IMR-90 (cell line): ENCODE measurements around the gene BANF1. TPM values are rescaled to one million over a fixed set of nuclear protein-coding genes. Genes with fewer than 3 reads are reported as not detected.

Experiments used
- ATAC-seq: fragments of 200-7000 bp; cut with Tn5 transposase; 2 replicates; pipeline ENCODE4 v1.9.1; 2020; ENCODE audit warnings: low read depth, mild to moderate bottlenecking, moderate library complexity
- BruUV-seq: library from RNA; stranded (reverse); fragments of 400-500 nt; replicated peaks from 2 replicates; lab custom pipeline; 2021; lab: Mats Ljungman, UMichigan
- CTCF ChIA-PET: fragments of 300-600 bp; formaldehyde crosslinking; extraction: SDS; loops from one replicate; lab custom pipeline; 2021; ENCODE audit warnings: antibody characterized with exemption; lab: Yijun Ruan, JAX
- POLR2A ChIA-PET: fragments of 300-600 bp; sonication (Branson Sonifier 250); formaldehyde crosslinking; loops from one replicate; lab custom pipeline; 2022; ENCODE audit warnings: antibody characterized with exemption; ENCODE audit not compliant: unreplicated experiment; lab: Charles Lee
- DNase-seq: peaks from one replicate; pipeline ENCODE4 v3.0.0; 2013
- H2AFZ ChIP-seq: replicated peaks from 2 replicates; pipeline ENCODE3; 2013; ENCODE audit warnings: low read length, mild to moderate bottlenecking; ENCODE audit not compliant: poor library complexity
- H2AK5ac ChIP-seq: 2 replicates; pipeline ENCODE4 v1.6.1; 2013; ENCODE audit warnings: low read depth, low read length, inconsistent platforms
- H2AK9ac ChIP-seq: replicated peaks from 2 replicates; pipeline ENCODE3; 2013; ENCODE audit warnings: mild to moderate bottlenecking, low read depth, low read length, moderate library complexity; ENCODE audit not compliant: poor library complexity
- H2BK120ac ChIP-seq: 2 replicates; pipeline ENCODE4 v1.6.1; 2013; ENCODE audit warnings: low read depth, low read length, inconsistent platforms
- H2BK15ac ChIP-seq: 3 replicates; pipeline ENCODE4 v1.6.1; 2013; ENCODE audit warnings: low read depth, low read length, inconsistent platforms
- H2BK20ac ChIP-seq: 2 replicates; pipeline ENCODE4 v1.6.1; 2013; ENCODE audit warnings: low read depth, mild to moderate bottlenecking, inconsistent platforms, low read length, moderate library complexity
- H2BK5ac ChIP-seq: 2 replicates; pipeline ENCODE4 v1.6.1; 2013; ENCODE audit warnings: mild to moderate bottlenecking, low read depth, low read length, inconsistent platforms; ENCODE audit not compliant: poor library complexity, severe bottlenecking
- H3K14ac ChIP-seq: replicated peaks from 2 replicates; pipeline ENCODE4 v1.6.1; 2013; ENCODE audit warnings: low read depth, low read length, inconsistent platforms
- H3K18ac ChIP-seq: 2 replicates; pipeline ENCODE4 v1.6.1; 2013; ENCODE audit warnings: low read depth, low read length, control low read depth
- H3K23ac ChIP-seq: 2 replicates; pipeline ENCODE4 v1.6.1; 2013; ENCODE audit warnings: low read depth, low read length, inconsistent platforms
- H3K27ac ChIP-seq: 2 replicates; pipeline ENCODE4 v1.5.1; 2013; ENCODE audit warnings: mild to moderate bottlenecking, control low read depth, low read length; ENCODE audit not compliant: insufficient read depth
- H3K27me3 ChIP-seq: 2 replicates; pipeline ENCODE4 v1.6.1; 2013; ENCODE audit warnings: low read length; ENCODE audit not compliant: control insufficient read depth, insufficient read depth
- H3K36me3 ChIP-seq: 2 replicates; pipeline ENCODE4 v1.6.1; 2013; ENCODE audit warnings: low read length, mixed read lengths; ENCODE audit not compliant: control insufficient read depth, insufficient read depth
- H3K4ac ChIP-seq: 2 replicates; pipeline ENCODE4 v1.6.1; 2013; ENCODE audit warnings: low read depth, low read length, inconsistent platforms
- H3K4me1 ChIP-seq: 2 replicates; pipeline ENCODE4 v1.6.1; 2013; ENCODE audit warnings: low read length, mixed read lengths; ENCODE audit not compliant: control insufficient read depth, insufficient read depth
- H3K4me2 ChIP-seq: 2 replicates; pipeline ENCODE4 v1.6.1; 2013; ENCODE audit warnings: low read depth, mild to moderate bottlenecking, control low read depth, low read length, moderate library complexity
- H3K4me3 ChIP-seq: 2 replicates; pipeline ENCODE4 v1.5.1; 2013; ENCODE audit warnings: low read depth, mild to moderate bottlenecking, control low read depth, low read length, moderate library complexity; ENCODE audit not compliant: insufficient read depth
- H3K56ac ChIP-seq: 2 replicates; pipeline ENCODE4 v1.6.1; 2013; ENCODE audit warnings: low read length, inconsistent platforms; ENCODE audit not compliant: insufficient read depth; ENCODE audit errors: extremely low read depth
- H3K79me1 ChIP-seq, 2 experiments: 2 replicates each; pipeline ENCODE4 v1.6.1; 2013; ENCODE audit warnings: low read length in 2 of 2, inconsistent platforms in 1 of 2, low read depth in 1 of 2
- H3K9ac ChIP-seq: 2 replicates; pipeline ENCODE4 v1.6.1; 2013; ENCODE audit warnings: low read depth, low read length, control low read depth
- H3K9me1 ChIP-seq: 2 replicates; pipeline ENCODE4 v1.6.1; 2013; ENCODE audit warnings: low read length, inconsistent platforms; ENCODE audit not compliant: insufficient read depth
- H3K9me3 ChIP-seq: 2 replicates; pipeline ENCODE4 v1.6.1; 2013; ENCODE audit warnings: low read length; ENCODE audit not compliant: control insufficient read depth, insufficient read depth
- H4K20me1 ChIP-seq: 2 replicates; pipeline ENCODE4 v1.6.1; 2013; ENCODE audit warnings: low read length, inconsistent platforms; ENCODE audit not compliant: insufficient read depth
- H4K5ac ChIP-seq: 2 replicates; pipeline ENCODE4 v1.6.1; 2013; ENCODE audit warnings: mild to moderate bottlenecking, low read depth, low read length, control low read depth
- H4K8ac ChIP-seq, 2 experiments: 2 replicates each; pipeline ENCODE4 v1.6.1; 2013; ENCODE audit warnings: low read depth in 2 of 2, low read length in 2 of 2, control low read depth in 1 of 2, inconsistent platforms in 1 of 2
- H4K91ac ChIP-seq: 2 replicates; pipeline ENCODE4 v1.6.1; 2013; ENCODE audit warnings: low read depth, low read length, inconsistent platforms; ENCODE audit not compliant: insufficient read depth
- BHLHE40 ChIP-seq: fragments of 150-350 bp; IDR thresholded peaks from 2 replicates; pipeline ENCODE4 v1.6.1; 2016; ENCODE audit warnings: mild to moderate bottlenecking, low read depth, low read length
- CEBPB ChIP-seq: IDR thresholded peaks from 2 replicates; pipeline ENCODE4 v1.6.1; 2012; ENCODE audit warnings: low read depth, low read length, improper control_type of control experiment
- CHD1 ChIP-seq: IDR thresholded peaks from 2 replicates; pipeline ENCODE4 v1.6.1; 2012; ENCODE audit warnings: low read depth, low read length, improper control_type of control experiment
- CTCF ChIP-seq: conservative IDR thresholded peaks from 2 replicates; pipeline ENCODE4 v1.5.1; 2012; ENCODE audit warnings: mild to moderate bottlenecking, low read depth, low read length, improper control_type of control experiment
- ELK1 ChIP-seq: fragments of 150-350 bp; IDR thresholded peaks from 2 replicates; pipeline ENCODE4 v1.6.1; 2016; ENCODE audit warnings: low read depth, mild to moderate bottlenecking, low read length, moderate library complexity, borderline replicate concordance
- FOS ChIP-seq: fragments of 150-350 bp; IDR thresholded peaks from 2 replicates; pipeline ENCODE4 v1.6.1; 2016; ENCODE audit warnings: low read depth, low read length
- MAFK ChIP-seq: IDR thresholded peaks from 2 replicates; pipeline ENCODE4 v1.6.1; 2012; ENCODE audit warnings: low read depth, low read length, improper control_type of control experiment
- MAZ ChIP-seq: IDR thresholded peaks from 2 replicates; pipeline ENCODE4 v1.6.1; 2012; ENCODE audit warnings: low read depth, mild to moderate bottlenecking, low read length, improper control_type of control experiment, moderate library complexity, borderline replicate concordance
- MXI1 ChIP-seq: IDR thresholded peaks from 2 replicates; pipeline ENCODE4 v1.6.1; 2012; ENCODE audit warnings: low read depth, mild to moderate bottlenecking, low read length, moderate library complexity, borderline replicate concordance
- NFE2L2 ChIP-seq: fragments of 150-350 bp; IDR thresholded peaks from 2 replicates; pipeline ENCODE4 v1.6.1; 2016; ENCODE audit warnings: low read depth, mild to moderate bottlenecking, low read length
- POLR2A ChIP-seq: IDR thresholded peaks from 2 replicates; pipeline ENCODE4 v1.6.1; 2012; ENCODE audit warnings: mild to moderate bottlenecking, low read depth, low read length
- RAD21 ChIP-seq: IDR thresholded peaks from 2 replicates; pipeline ENCODE4 v1.6.1; 2012; ENCODE audit warnings: low read length, improper control_type of control experiment
- RCOR1 ChIP-seq: IDR thresholded peaks from 2 replicates; pipeline ENCODE4 v1.6.1; 2012; ENCODE audit warnings: mild to moderate bottlenecking, low read length, improper control_type of control experiment; ENCODE audit not compliant: insufficient replicate concordance
- RFX5 ChIP-seq: IDR thresholded peaks from 2 replicates; pipeline ENCODE4 v1.8.0; 2012; ENCODE audit warnings: low read depth, mild to moderate bottlenecking, low read length, moderate library complexity
- SMC3 ChIP-seq: fragments of 150-350 bp; IDR thresholded peaks from 2 replicates; pipeline ENCODE4 v1.6.1; 2016; ENCODE audit warnings: low read depth, mild to moderate bottlenecking, antibody characterized with exemption, low read length, moderate library complexity
- USF2 ChIP-seq: fragments of 150-350 bp; IDR thresholded peaks from 2 replicates; pipeline ENCODE4 v1.6.1; 2017; ENCODE audit warnings: mild to moderate bottlenecking, antibody characterized with exemption, low read length, low read depth
- WGBS, 2 experiments: methylation state at CpG; one replicate each; pipeline versions ENCODE4 v1.1.5 to v1.1.7; 2013; ENCODE audit warnings: missing lambda C conversion rate in 2 of 2; ENCODE audit not compliant: insufficient read length in 1 of 2; ENCODE audit errors: extremely low coverage in 2 of 2; 5-methylcytosine and 5-hydroxymethylcytosine counted together
- dilution Hi-C: fragments of 300-500 bp; cut with HindIII; formaldehyde crosslinking; loops from one replicate; pipeline ENCODE4 v1.14.3; 2018; ENCODE audit warnings: low sequenced_read_pairs; ENCODE audit not compliant: unreplicated experiment
- in situ Hi-C: fragments of 300-500 bp; cut with MboI; formaldehyde crosslinking; loops from 3 replicates; pipeline ENCODE4 v1.14.3; 2019; ENCODE audit warnings: low sequenced_read_pairs, inconsistent platforms, mixed read lengths
- intact Hi-C: fragments of 100-400 bp; cut with micrococcal nuclease; formaldehyde crosslinking; loops from 2 replicates; pipeline ENCODE4 v1.10.0; 2022
- polyA plus RNA-seq, 3 experiments: library from polyadenylated mRNA; depleted of rRNA; stranded (reverse); fragments of >200 nt; gene quantifications; 2 replicates each; pipeline ENCODE4 v1.2.3, GENCODE V29; 2012; ENCODE audit warnings: low replicate concordance in 1 of 3
- total RNA-seq: library from RNA; depleted of rRNA; stranded (reverse); fragments of >200 nt; gene quantifications from 2 replicates; pipeline ENCODE4 v1.2.3, GENCODE V29; 2012

BANF1 gene
- total and polyA plus RNA-seq, 2 of the 4 experiments (the other 2 are of a cell fraction), result 36.6 to 242 TPM

- intact Hi-C loops, result loop anchor here (5.0 kb wide), 1 partner anchor 48 kb away; the partner anchor contains the start of genes C11orf68 and DRAP1
- Histone ChIP-seq H3K14ac (no peak overlapping the region), H2AK9ac (no peak overlapping the region), H3K9me3 (no peaks in the 10 kb centered on the region), H3K79me1 (peaks cover 19 to 64% of the 10 kb centered on the region in 2 experiments), H4K91ac (no peak overlapping the region), H3K27ac (no peak overlapping the region), H2BK20ac (no peak overlapping the region), H3K9ac (no peak overlapping the region), H4K8ac (no peak overlapping the region), H3K36me3 (peaks cover 53% of the 10 kb centered on the region), H3K56ac (no peak overlapping the region), H2AFZ (no peak overlapping the region), H3K18ac (no peak overlapping the region), H3K4me3 (no peak overlapping the region), H4K20me1 (peaks cover 7% of the 10 kb centered on the region), H4K5ac (no peak overlapping the region), H3K4me1 (peaks cover 8% of the 10 kb centered on the region), H3K23ac (no peak overlapping the region), H3K4me2 (no peak overlapping the region), H2AK5ac (no peak overlapping the region), H3K27me3 (no peaks in the 10 kb centered on the region), H3K4ac (no peak overlapping the region), H2BK5ac (no peak overlapping the region), H2BK15ac (no peak overlapping the region), H3K9me1 (peaks cover 5% of the 10 kb centered on the region; the same call in 1 of the 2 replicates), H2BK120ac (no peak overlapping the region)
- in situ Hi-C loops, result loop anchor here (5.0 kb wide), 1 partner anchor 73 kb away; the partner anchor contains the start of gene CCDC85B
- dilution Hi-C loops, result no loop called here
- ChIA-PET CTCF (no interaction called here), POLR2A (no interaction called here)
- TF ChIP-seq RCOR1 (no peak), SMC3 (no peak), CEBPB (no peak), MAFK (no peak), MXI1 (no peak), POLR2A (no peak), CHD1 (no peak), CTCF (no peak), ELK1 (no peak), MAZ (no peak), RAD21 (no peak), USF2 (no peak), BHLHE40 (no peak), FOS (no peak), NFE2L2 (no peak), RFX5 (no peak)
- ATAC-seq (no peak), DNase-seq (no peak)
- no TSS peak for BruUV-seq
- 74% methylated on average over 5 of the region's 10 CpGs; no CpG with 5 or more reads in 1 of the 2 experiments for WGBS, 2 experiments
These were observed 37.4 kb upstream of the BANF1 start for GRCh38 chr11:65964906-65965305.
